HepG2 (cell line): ENCODE results near the gene BABAM2. TPM values are rescaled to one million over a fixed set of nuclear protein-coding genes. Genes with fewer than 3 reads are reported as not detected.

Source experiments
- ADNP ChIP-seq: sonication (generic); formaldehyde crosslinking; IDR thresholded peaks from 2 replicates; pipeline ENCODE4 v1.4.0; 2020; ENCODE audit warnings: missing genetic modification reagents
- AGO2 ChIP-seq: fragments of 200-400 bp; formaldehyde crosslinking; optimal IDR thresholded peaks from 2 replicates; pipeline ENCODE3; 2017; ENCODE audit warnings: mild to moderate bottlenecking, low read depth, low read length, moderate library complexity
- ARID2 ChIP-seq: sonication (generic); formaldehyde crosslinking; IDR thresholded peaks from 2 replicates; pipeline ENCODE4 v1.8.1; 2022; ENCODE audit warnings: mild to moderate bottlenecking, missing genetic modification reagents, borderline replicate concordance
- CENPX ChIP-seq: sonication (generic); formaldehyde crosslinking; IDR thresholded peaks from 2 replicates; pipeline ENCODE4 v1.9.0; 2021; ENCODE audit warnings: mild to moderate bottlenecking, missing genetic modification reagents, moderate library complexity
- HNRNPK ChIP-seq: fragments of 200-400 bp; formaldehyde crosslinking; IDR thresholded peaks from 2 replicates; pipeline ENCODE4 v1.6.1; 2018; ENCODE audit warnings: low read length, low read depth, moderate library complexity, mild to moderate bottlenecking; ENCODE audit not compliant: poor library complexity, severe bottlenecking
- JDP2 ChIP-seq: sonication (generic); formaldehyde crosslinking; IDR thresholded peaks from 2 replicates; pipeline ENCODE4 v1.8.1; 2022; ENCODE audit warnings: missing genetic modification reagents, borderline replicate concordance
- NBN ChIP-seq: fragments of 450-650 bp; conservative IDR thresholded peaks from 2 replicates; pipeline ENCODE4 v1.6.1; 2017
- NKX3-1 ChIP-seq: sonication (generic); formaldehyde crosslinking; IDR thresholded peaks from 2 replicates; pipeline ENCODE4 v1.5.0; 2020; ENCODE audit warnings: missing genetic modification reagents
- NR2F2 ChIP-seq: IDR thresholded peaks from 2 replicates; pipeline ENCODE4 v1.6.1; 2012; ENCODE audit warnings: low read depth, inconsistent platforms, borderline replicate concordance
- PITX1 ChIP-seq: sonication (generic); formaldehyde crosslinking; IDR thresholded peaks from 2 replicates; pipeline ENCODE4 v1.5.1; 2020; ENCODE audit warnings: mild to moderate bottlenecking, missing genetic modification reagents
- RAD21 ChIP-seq: fragments of 450-650 bp; formaldehyde crosslinking; IDR thresholded peaks from 2 replicates; pipeline ENCODE4 v1.5.0; 2020; ENCODE audit warnings: mild to moderate bottlenecking
- SMARCE1 ChIP-seq: fragments of 450-650 bp; IDR thresholded peaks from 2 replicates; pipeline ENCODE4 v1.6.1; 2017; ENCODE audit warnings: borderline replicate concordance
- SP2 ChIP-seq: sonication (generic); formaldehyde crosslinking; IDR thresholded peaks from 2 replicates; pipeline ENCODE4 v1.5.1; 2020; ENCODE audit warnings: mild to moderate bottlenecking, missing genetic modification reagents
- STAG1 ChIP-seq: sonication (generic); formaldehyde crosslinking; IDR thresholded peaks from 2 replicates; pipeline ENCODE4 v1.4.0; 2020; ENCODE audit warnings: missing genetic modification reagents
- ZBTB42 ChIP-seq: sonication (generic); formaldehyde crosslinking; IDR thresholded peaks from 2 replicates; pipeline ENCODE4 v1.5.0; 2020; ENCODE audit warnings: mild to moderate bottlenecking, missing genetic modification reagents
- ZNF567 ChIP-seq: sonication (generic); formaldehyde crosslinking; IDR thresholded peaks from 2 replicates; pipeline ENCODE4 v1.8.1; 2023; ENCODE audit warnings: mild to moderate bottlenecking, missing genetic modification reagents, borderline replicate concordance
- ZNF598 ChIP-seq: sonication (generic); formaldehyde crosslinking; IDR thresholded peaks from 2 replicates; pipeline ENCODE4 v1.5.1; 2020; ENCODE audit warnings: mild to moderate bottlenecking, missing genetic modification reagents, borderline replicate concordance
- ZNF607 ChIP-seq: sonication (generic); formaldehyde crosslinking; IDR thresholded peaks from 2 replicates; pipeline ENCODE4 v1.5.1; 2020; ENCODE audit warnings: missing genetic modification reagents, mild to moderate bottlenecking, borderline replicate concordance
- ZNF615 ChIP-seq: sonication (generic); formaldehyde crosslinking; IDR thresholded peaks from 2 replicates; pipeline ENCODE4 v1.5.0; 2020; ENCODE audit warnings: mild to moderate bottlenecking, missing genetic modification reagents, borderline replicate concordance
- ZNF777 ChIP-seq: sonication (generic); formaldehyde crosslinking; IDR thresholded peaks from 2 replicates; pipeline ENCODE4 v1.4.0; 2020; ENCODE audit warnings: missing genetic modification reagents
- ZSCAN21 ChIP-seq: sonication (generic); formaldehyde crosslinking; IDR thresholded peaks from 2 replicates; pipeline ENCODE4 v1.8.0; 2022; ENCODE audit warnings: mild to moderate bottlenecking, missing genetic modification reagents, moderate library complexity, borderline replicate concordance
- ZSCAN30 ChIP-seq: sonication (generic); formaldehyde crosslinking; IDR thresholded peaks from 2 replicates; pipeline ENCODE4 v1.5.0; 2020; ENCODE audit warnings: mild to moderate bottlenecking, missing genetic modification reagents
- polyA plus RNA-seq, 8 experiments: library from polyadenylated mRNA; depleted of rRNA in 3 of 8; stranded (reverse) in 7 of 8; unstranded in 1 of 8; fragments of >200 nt; fragmentation: Illumina TruSeq in 4 of 8; extraction: Trizol in 4 of 8; gene quantifications; 2 replicates each; pipeline versions ENCODE4 v1.2.1 to v1.2.3, GENCODE V29; 2011 to 2016; ENCODE audit warnings: low read depth in 4 of 8, missing spikeins in 1 of 8, mixed read lengths in 1 of 8; ENCODE audit not compliant: insufficient read depth in 1 of 8
- total RNA-seq, 5 experiments: library from RNA; depleted of rRNA; stranded (reverse); fragments of >200 nt; fragmentation: Illumina TruSeq; extraction: Trizol; gene quantifications; 2 replicates each; pipeline ENCODE4 v1.2.3, GENCODE V29; 2016; ENCODE audit warnings: low read depth in 1 of 5
- TF ChIP-seq, protein P1 (sequence below): IDR thresholded peaks from 2 replicates; pipeline ENCODE4 v1.6.1; 2016
- TF ChIP-seq, protein P2 (sequence below): sonication (generic); formaldehyde crosslinking; conservative IDR thresholded peaks from 2 replicates; pipeline ENCODE4 v1.8.0; 2022; ENCODE audit warnings: missing genetic modification reagents
- TF ChIP-seq, protein P3 (sequence below): IDR thresholded peaks from 2 replicates; pipeline ENCODE4 v1.6.1; 2016; ENCODE audit warnings: mild to moderate bottlenecking, missing biosample characterization, missing genetic modification reagents
- TF ChIP-seq, protein P4 (sequence below): sonication (generic); formaldehyde crosslinking; IDR thresholded peaks from 2 replicates; pipeline ENCODE4 v1.5.0; 2020; ENCODE audit warnings: mild to moderate bottlenecking, missing genetic modification reagents, borderline replicate concordance
- TF ChIP-seq, protein P5 (sequence below): sonication (generic); formaldehyde crosslinking; conservative IDR thresholded peaks from 2 replicates; pipeline ENCODE4 v1.8.1; 2023; ENCODE audit warnings: missing genetic modification reagents

BABAM2 gene
- total and polyA plus RNA-seq, 2 of the 13 experiments (the other 11 are each of a cell fraction or from before 2014, with no cell fraction given), result 24.9 to 28.0 TPM

DNA sequence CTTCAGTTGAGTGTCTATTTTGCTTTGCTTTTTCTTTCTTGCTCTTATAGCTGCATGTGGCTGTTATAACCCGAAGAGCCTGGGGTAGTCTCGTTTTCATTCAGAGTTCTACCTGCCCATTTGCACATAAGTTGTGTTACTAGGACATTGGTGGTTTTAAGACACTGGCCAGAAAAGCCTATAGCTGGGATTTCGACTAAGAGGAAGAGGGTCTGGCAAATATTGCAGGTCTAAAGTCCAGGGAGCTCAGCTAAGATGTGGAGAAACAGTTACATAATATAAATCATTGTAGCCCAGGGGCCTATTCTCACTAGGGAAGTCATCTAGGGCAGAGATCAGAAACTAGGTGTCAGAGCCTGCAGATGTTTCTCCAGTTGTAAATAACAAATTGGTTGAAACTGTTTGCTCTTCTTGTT, 120.8 kb downstream of the BABAM2 start (continued):
- TF ChIP-seq, protein P1, sequence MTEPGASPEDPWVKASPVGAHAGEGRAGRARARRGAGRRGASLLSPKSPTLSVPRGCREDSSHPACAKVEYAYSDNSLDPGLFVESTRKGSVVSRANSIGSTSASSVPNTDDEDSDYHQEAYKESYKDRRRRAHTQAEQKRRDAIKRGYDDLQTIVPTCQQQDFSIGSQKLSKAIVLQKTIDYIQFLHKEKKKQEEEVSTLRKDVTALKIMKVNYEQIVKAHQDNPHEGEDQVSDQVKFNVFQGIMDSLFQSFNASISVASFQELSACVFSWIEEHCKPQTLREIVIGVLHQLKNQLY (CRISPR knock-in tag), result no peak
- no peak for TF ChIP-seq CENPX (CRISPR knock-in tag)
- no peak for TF ChIP-seq ZNF777
- TF ChIP-seq ADNP (CRISPR knock-in tag), result no peak
- TF ChIP-seq ZBTB42 (CRISPR knock-in tag), result peak; percentile 66; the same call in 1 of the 2 replicates
- TF ChIP-seq AGO2, result no peak
- TF ChIP-seq ZSCAN21 (CRISPR knock-in tag), result no peak
- no peak for TF ChIP-seq ZNF598 (CRISPR knock-in tag)
- no peak for TF ChIP-seq ZNF615 (CRISPR knock-in tag)
- no peak for TF ChIP-seq ZNF607 (CRISPR knock-in tag)
- TF ChIP-seq, protein P2, sequence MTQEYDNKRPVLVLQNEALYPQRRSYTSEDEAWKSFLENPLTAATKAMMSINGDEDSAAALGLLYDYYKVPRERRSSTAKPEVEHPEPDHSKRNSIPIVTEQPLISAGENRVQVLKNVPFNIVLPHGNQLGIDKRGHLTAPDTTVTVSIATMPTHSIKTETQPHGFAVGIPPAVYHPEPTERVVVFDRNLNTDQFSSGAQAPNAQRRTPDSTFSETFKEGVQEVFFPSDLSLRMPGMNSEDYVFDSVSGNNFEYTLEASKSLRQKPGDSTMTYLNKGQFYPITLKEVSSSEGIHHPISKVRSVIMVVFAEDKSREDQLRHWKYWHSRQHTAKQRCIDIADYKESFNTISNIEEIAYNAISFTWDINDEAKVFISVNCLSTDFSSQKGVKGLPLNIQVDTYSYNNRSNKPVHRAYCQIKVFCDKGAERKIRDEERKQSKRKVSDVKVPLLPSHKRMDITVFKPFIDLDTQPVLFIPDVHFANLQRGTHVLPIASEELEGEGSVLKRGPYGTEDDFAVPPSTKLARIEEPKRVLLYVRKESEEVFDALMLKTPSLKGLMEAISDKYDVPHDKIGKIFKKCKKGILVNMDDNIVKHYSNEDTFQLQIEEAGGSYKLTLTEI (CRISPR knock-in tag), result no peak
- no peak; the same call in 1 of the 2 replicates for TF ChIP-seq PITX1 (CRISPR knock-in tag)
- TF ChIP-seq, protein P3, sequence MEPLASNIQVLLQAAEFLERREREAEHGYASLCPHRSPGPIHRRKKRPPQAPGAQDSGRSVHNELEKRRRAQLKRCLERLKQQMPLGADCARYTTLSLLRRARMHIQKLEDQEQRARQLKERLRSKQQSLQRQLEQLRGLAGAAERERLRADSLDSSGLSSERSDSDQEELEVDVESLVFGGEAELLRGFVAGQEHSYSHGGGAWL, result no peak
- TF ChIP-seq NR2F2, result no peak
- no peak for TF ChIP-seq ZSCAN30 (CRISPR knock-in tag)
- TF ChIP-seq SP2 (CRISPR knock-in tag), result no peak
- no peak for TF ChIP-seq ARID2 (CRISPR knock-in tag)
- no peak for TF ChIP-seq JDP2
- TF ChIP-seq SMARCE1, result no peak
- no peak for TF ChIP-seq NBN
- TF ChIP-seq, protein P4, sequence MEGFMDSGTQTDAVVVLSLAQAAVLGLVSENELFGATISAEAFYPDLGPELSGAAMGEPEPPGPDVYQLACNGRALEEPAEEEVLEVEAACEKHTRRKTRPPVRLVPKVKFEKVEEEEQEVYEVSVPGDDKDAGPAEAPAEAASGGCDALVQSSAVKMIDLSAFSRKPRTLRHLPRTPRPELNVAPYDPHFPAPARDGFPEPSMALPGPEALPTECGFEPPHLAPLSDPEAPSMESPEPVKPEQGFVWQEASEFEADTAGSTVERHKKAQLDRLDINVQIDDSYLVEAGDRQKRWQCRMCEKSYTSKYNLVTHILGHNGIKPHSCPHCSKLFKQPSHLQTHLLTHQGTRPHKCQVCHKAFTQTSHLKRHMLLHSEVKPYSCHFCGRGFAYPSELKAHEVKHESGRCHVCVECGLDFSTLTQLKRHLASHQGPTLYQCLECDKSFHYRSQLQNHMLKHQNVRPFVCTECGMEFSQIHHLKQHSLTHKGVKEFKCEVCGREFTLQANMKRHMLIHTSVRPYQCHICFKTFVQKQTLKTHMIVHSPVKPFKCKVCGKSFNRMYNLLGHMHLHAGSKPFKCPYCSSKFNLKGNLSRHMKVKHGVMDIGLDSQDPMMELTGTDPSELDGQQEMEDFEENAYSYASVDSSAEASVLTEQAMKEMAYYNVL, result no peak
- no peak for TF ChIP-seq HNRNPK
- TF ChIP-seq RAD21 (CRISPR knock-in tag), result no peak
- TF ChIP-seq STAG1 (CRISPR knock-in tag), result no peak
- TF ChIP-seq, protein P5, sequence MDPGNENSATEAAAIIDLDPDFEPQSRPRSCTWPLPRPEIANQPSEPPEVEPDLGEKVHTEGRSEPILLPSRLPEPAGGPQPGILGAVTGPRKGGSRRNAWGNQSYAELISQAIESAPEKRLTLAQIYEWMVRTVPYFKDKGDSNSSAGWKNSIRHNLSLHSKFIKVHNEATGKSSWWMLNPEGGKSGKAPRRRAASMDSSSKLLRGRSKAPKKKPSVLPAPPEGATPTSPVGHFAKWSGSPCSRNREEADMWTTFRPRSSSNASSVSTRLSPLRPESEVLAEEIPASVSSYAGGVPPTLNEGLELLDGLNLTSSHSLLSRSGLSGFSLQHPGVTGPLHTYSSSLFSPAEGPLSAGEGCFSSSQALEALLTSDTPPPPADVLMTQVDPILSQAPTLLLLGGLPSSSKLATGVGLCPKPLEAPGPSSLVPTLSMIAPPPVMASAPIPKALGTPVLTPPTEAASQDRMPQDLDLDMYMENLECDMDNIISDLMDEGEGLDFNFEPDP (CRISPR knock-in tag), result no peak
- TF ChIP-seq ZNF567, result no peak
- no peak for TF ChIP-seq NKX3-1 (CRISPR knock-in tag)
